GM18858 (cell line): ENCODE measurements around the gene FAM78B.

Source experiments
- ATAC-seq: cut with Tn5 transposase; IDR thresholded peaks from one replicate; pipeline ENCODE4 v1.9.1; 2021; ENCODE audit not compliant: unreplicated experiment

FAM78B gene, protein sequence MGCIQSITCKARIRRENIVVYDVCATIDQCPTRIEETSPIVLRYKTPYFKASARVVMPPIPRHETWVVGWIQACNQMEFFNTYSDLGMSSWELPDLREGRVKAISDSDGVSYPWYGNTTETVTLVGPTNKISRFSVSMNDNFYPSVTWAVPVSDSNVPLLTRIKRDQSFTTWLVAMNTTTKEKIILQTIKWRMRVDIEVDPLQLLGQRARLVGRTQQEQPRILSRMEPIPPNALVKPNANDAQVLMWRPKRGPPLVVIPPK

DNA sequence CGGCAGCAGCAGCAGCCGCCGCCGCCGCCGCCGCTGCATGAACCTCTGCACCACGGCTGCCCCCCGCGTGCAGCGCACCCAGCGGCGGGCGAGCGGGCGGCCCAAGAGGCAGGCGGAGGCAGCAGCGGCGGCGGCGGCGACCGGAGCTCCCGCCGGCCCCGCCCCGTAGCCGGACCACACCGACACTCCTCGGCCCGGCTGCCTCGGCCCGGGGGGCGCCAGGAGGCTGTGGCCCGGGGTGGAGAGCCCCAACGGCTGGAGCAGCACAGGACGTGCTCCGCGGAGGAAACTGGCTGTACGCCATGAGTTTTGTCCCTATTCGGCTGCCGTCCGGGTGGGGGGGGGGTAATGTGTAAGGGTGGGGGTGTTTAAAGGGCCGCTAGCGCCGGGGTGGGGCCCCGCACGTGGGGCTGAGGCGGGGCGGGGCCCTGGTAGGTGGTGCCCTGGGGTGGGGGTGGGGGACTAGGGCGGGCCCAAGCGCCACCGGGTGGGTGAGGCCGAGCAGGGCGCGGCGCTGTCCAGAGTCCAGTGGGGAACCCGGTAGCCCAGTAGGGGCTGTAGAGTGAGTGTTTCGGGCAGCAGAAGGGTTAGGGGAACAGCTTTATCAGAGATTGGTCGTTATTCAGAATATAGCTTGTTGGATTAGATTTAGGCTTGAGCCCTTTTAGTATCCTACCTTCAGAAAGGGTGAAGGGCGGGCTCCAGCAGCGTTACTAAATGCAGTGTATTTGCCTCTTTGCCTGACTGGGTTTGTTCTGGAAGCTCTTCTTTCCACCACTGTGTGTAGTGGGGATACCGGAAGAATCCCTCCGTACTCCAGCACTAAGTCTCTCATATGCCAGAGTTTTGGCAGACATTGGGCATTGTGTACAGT, at the start of gene FAM78B:
Gene FAM78B, minus strand, starts transcription at position 304 of the 874 bp plus-strand sequence. CDS start 753 bp downstream, outside the sequence.
- ATAC-seq: peak; percentile 20

DNA sequence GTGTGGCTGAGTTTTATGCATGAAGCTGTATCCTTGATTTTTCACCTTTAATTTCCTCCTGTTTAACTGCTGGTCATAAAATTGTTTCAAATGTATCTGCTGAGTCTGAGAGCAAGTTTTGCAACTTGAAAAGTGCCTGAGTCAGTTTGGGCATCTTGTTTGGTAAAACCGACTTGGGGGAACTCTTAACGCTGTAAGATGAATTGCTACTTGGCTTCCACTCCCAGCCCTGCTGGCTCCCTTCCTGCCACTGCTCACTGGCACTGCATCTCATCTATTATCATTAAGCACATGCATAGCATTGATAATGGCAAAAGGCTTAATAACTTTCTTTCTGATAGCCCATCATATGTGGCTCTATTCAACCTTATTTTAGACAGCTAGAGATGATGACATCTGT, 35.7 kb upstream of the FAM78B start:
- ATAC-seq: no peak

DNA sequence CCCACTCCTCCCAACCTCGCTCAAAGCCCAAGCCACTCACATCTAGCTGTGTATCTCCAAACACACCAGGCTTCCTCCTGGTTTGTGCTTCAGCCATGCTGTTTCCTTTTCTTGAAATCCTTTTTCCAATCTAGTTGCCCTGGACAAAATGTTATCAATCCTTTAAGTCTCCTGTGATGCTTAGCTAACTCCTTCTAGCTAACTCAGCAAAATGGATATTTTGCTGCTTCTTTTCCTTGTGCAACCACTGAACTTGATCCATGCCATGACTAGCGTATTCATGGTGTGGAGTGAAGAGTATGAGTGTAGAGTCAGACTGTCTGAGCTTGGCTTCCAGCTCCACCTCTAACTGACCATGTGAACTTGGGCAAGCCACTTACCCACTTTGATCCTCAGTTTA, 33.9 kb upstream of the FAM78B start:
- no peak for ATAC-seq

DNA sequence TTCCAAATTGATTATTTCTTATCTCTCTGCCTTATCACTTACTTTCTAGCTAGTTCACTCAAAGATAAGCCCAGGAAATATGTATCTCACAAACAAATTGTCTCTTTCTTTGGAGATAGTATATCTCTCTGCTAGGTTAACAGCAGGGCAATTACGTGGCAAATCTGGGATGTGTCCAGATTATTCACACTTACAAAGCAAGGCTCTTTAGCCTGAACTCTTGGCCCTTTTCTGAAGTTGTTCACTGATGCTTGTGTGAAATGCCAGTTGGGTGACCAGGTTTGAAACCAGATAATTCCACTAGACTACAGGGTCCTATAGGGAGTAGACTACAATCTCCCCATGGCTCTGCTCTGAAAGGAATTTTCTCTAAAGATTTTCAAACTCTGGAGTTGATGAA, 30.8 kb upstream of the FAM78B start:
- ATAC-seq: no peak

DNA sequence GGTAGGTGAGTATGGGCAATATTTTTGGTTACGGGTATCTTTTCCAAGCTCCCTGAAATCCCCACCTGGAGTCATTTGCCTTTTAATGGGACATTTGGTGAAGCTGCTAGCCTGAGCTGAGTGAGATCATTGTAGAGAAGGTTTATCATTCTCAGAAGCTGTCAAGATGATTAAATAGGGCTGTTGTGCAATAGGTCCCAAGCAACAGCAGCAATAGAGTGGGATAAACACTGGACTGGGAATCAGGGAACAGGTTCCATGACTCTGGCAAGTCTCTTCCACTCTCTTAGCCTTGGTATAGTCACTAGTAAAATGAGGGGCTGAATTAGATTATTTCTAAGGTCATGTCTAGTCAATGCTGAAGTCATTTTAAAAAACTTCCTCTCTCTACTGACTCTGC, 30.3 kb upstream of the FAM78B start:
- no peak for ATAC-seq

DNA sequence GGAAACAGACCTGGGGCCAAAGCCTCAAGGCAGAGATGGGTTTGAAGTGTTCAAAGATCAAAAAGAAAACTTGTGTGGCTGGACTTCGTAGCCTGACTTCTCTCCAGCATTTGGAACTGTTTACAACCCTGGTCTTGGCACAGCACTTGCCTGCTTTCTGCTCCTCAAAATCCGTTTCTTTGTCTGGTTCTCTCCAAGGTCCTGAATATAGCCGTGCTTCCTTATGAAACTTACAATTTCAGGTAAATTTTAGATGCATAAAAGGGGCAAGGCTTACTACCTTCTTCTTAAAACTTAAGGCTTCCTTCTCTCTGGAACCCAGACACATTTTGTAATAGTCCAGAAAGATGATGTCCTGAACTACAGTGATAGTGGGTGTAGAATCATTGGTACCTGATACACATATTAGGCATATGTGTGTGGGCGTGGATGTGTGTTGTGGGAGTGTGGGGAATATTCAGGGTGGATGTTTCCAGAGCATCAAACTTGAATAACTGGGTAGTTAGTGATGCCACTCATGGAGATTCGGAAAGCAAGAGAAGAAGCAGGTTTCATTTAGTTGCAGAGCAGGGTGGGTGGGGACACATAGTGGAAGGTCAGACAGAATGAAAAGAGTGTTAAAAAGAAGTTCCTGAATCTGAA, 26.4 kb upstream of the FAM78B start:
- no peak for ATAC-seq

DNA sequence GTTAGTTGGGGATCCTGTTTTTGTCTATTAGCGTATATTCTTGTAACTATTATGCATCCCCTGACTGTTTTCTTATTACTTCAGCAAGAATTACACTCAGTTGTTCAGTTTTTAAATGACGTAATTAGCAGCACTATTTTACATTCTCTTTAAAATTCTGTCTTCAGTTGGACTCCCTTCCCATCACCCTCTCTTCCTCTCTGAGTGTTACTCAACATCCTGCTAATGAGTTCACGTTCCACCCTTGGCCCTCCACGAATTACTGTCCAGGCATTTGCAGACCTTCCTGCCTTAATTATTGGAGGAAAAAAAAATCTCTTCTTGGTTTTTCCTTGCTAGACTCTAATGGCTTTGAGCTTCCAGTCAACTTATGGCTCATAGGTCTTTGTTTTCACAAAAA, 23.6 kb upstream of the FAM78B start:
- no peak for ATAC-seq

DNA sequence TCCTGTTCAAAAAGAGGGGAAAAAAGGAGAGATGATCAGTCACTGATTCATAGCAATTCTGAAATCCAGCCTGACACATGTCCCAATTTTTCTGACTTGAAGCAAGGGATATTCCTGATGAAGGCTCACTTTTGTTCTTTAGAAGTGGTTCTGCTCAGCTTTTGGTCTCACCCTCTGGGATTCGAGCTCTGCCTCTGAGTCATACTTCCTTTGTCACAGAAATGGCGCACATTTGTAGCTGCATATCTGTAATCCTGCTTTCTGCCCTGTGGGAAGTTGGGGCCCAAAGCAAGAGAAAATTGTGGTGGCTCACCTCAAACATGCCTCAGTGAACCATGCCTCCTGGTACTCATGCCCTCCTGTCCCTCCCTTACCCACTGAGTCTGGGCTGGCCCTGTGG, 22.3 kb upstream of the FAM78B start:
- no peak for ATAC-seq

DNA sequence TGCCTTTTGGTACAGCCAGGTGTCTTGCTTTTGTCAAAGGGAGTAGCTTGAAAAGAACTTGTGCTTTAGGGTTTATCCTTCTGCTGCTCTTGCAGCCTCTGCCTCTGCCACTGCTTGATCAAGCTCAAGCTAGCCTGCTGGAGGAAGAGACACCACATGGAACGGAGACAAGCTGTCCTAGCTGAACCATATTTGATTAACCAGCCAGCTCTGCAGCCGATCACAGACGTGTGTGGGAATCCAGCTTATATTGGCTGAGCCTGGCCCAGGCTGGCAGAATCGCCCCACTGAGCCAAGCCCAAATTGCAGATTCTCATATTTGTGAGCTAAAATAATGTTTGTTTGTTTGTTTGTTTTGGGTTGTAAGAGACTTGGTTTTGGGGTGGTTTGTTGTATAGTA, 18.7 kb upstream of the FAM78B start:
- ATAC-seq: no peak

DNA sequence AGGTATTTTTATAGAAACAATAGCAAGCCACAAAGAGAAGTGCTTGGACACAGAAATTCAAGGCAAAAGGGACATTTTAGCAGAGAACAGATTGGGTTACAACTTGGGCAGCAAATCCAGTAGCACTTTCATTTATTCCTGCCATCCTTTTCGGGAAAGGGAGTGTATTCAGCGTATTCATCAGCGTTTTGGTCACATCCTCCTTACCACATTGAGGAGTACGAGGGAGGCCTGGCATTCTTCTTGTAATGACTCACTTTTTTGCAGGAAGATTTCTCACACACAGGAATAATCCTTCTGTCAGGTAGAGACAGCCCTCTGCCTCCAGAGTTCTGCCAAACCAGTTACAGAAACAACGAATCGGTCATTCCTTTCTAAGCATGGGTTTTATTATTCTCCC, 18.1 kb upstream of the FAM78B start:
- no peak for ATAC-seq

DNA sequence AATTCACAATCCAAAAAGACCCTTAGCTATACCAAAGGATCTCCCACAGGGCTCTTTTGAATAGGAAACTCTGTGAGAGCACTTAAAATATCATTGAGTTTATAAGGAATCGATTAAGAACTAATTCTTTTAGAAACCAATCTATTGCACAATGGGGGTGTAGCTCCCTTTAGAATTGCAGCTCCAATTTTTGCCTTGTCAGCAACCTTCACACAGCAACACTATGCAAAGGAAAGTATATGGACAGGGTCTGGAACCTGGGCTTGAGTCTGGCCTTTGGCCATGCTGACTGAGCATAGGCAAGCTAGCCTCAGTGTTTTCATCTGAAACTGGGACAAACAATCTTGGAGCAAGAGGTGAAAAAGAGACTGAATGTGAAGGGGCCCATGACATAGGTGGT, 17.2 kb upstream of the FAM78B start:
- no peak for ATAC-seq

DNA sequence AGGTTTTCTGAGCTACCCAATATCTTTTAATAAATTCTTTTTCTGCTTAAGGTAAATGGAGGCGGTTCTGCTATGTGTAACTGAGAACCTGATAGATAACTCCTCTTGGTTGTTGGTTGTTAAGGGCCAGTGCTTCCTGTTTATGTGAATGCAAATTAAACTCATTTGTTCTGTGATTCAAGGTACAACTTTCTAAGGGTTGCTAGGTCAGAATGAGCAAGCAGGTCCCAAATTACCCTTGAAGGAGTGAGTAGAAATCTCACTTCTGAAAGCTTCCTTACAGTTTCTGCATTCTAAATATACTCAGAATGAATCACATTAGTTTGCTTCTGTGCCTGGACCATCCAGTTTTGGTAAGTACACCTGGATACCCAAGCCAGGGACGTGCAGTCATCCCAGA, 15.5 kb upstream of the FAM78B start:
- no peak for ATAC-seq

DNA sequence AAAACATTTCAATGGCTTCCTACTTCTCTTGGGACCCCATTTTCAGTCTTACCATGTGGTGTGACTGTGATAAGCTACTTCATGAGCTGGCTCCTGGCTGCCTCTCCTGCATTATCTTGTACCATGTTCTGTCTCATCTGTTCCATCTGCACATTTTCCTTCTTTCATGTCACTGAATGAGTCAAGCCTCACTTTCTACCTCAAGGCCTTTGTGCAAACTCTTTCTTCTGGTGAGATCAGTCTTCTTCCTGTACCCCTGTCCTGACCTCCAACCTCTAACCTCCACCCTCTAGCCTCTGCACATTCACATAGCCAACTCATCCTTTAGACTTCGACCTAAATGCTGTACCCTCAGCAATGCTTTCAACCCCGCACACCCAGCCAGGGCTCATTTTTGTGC, 9.6 kb upstream of the FAM78B start:
- ATAC-seq: no peak

DNA sequence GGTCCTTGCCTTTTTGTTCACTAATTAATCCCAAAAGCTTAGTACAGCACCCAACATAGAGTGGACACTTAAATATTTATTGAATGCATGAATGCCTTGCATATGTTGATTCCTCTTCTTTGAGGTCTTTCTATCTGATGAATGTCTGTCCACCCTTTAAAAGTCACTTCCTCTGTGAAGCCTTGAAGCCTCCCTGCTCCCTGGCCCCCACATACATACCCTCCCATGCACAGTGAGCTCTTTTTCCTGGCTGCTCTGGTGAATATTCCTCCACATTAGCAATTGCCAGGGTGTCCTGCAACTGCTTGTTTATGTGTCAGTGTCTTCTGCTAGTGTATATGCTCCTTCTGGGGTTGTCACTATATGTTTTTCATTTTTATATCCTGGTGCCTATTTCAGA, 8.2 kb upstream of the FAM78B start:
- no peak for ATAC-seq

DNA sequence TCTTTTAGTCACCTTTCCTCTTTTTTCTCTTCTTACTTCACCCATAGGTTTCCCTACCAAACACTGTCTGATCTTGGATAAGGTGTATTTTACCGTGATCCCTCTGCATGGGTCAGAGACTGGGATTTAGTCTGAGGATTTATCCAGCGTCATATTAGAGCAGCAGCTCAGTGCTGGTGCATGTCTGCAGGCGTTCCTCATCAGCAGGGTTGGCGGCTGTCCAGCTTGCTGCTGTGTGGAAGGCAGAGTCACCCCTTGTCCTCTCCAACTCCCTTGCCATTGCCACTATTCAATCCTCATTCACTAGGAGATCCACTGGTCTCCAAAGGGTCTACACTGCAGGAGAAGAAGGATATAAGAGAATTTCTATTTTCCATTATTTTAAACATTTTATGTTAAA, 7.3 kb upstream of the FAM78B start:
- ATAC-seq: no peak

DNA sequence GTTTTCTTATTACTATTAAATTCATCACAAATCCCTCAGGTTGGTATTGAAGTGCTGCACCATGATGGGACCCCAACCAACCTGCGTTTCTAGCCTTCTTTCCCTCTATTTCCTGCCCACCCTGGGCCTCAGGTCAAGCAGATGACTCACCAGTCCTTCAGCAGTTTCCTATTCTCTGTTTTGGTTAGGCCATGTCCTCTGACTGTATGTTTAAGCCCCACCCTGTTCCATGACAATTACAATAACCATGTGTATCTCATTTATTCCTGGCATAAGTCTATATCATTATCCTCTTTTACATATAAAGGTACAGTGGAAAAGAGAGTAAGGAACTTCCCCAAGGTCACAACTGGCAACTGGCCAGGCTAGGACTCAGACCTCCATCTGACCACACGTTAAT, 5.3 kb upstream of the FAM78B start:
- no peak for ATAC-seq

DNA sequence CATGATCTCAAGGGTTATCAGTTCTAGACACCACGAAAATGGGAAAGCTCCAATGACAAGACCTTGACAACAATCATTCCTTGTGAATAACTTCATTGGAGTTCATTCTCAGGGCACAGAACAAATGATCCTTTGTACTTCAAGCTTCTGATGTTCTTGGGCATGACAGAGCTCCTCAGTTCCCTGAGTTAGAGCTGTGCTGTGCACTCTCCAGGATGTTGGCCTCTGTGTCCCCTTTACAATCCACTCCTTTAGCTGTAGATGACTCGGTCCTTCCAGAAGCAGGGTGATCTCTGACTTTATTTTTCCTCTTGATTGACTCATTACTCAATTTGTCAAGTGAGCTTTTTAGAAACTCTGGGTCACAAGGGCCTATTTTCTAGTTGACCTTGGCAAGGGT, 3.9 kb upstream of the FAM78B start:
- no peak for ATAC-seq

DNA sequence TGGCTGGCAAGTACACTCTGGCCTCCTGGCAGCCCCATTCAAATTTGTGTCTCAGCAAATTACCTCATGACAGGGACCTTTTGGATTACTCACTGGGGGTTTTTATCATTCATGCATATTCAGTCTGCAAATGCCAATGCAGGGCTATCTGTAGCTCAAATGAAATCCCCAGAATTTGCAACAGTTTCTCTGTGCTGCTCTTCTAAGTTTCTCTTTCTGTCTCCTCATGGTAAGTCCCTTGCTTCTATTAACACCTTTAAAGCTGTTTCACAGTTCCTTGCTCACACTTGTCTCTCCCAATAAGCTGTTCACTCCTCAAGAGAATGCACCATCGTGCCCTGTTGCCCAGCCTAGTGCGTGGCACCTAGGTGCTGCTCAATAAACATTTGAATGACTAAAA, 3.3 kb upstream of the FAM78B start:
- ATAC-seq: peak; percentile 63

DNA sequence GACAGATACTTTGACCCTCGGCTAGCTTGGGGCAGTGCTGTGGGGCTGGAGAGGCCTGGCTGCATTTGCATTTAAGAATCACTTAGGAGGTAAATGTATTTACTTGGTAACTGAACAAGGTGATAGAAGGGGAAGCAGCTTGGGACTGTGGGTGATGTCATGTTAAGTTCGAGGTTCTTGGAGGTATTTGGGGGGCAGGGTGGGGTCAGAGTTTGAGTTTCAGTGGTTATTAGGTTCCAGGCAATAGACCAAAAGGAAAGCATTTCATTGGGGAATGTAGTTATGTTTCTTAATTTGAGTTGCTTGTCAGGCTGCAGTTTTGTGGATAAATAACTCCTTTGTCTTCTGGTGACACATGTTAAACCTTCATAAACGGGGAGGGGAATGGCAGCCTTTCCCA, 2.4 kb upstream of the FAM78B start:
- no peak for ATAC-seq

DNA sequence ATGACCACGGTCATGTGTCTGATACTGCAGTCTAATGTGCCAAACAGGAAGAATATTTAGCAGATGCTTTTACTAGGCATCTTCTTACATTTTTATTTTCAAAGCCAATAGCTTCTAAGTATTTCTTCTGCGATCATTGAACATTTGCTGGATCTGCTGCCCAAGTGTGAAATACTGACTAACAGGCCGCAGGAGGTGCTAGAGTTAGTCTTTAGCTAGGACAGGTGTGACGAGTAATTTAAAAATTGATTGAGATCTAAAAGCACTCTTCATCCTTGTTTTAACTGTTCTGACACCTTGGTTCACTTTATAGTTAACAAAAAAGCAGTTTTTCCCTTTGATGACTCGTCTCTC, 748 bp upstream of the FAM78B start:
- ATAC-seq: no peak

DNA sequence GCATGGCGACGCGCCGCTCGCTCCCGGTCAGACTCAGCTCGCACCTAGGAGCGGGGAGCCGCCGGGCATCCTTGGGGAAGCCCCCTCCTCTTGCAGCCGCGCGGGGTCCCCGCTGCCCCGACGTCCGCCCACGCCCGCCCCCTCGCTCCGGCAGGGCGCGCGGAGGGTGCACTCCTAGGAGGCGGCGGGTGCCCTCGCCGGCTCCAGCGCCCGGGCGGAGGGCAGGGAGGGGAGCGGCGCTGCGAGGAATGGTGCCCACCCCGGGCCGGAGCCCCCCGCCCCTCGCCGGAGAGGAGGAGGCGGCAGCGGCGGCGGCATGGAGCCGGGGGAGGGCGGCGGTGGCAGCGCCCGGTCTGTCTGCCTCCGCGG, 488 bp downstream of the FAM78B start:
- ATAC-seq: peak; percentile 2

DNA sequence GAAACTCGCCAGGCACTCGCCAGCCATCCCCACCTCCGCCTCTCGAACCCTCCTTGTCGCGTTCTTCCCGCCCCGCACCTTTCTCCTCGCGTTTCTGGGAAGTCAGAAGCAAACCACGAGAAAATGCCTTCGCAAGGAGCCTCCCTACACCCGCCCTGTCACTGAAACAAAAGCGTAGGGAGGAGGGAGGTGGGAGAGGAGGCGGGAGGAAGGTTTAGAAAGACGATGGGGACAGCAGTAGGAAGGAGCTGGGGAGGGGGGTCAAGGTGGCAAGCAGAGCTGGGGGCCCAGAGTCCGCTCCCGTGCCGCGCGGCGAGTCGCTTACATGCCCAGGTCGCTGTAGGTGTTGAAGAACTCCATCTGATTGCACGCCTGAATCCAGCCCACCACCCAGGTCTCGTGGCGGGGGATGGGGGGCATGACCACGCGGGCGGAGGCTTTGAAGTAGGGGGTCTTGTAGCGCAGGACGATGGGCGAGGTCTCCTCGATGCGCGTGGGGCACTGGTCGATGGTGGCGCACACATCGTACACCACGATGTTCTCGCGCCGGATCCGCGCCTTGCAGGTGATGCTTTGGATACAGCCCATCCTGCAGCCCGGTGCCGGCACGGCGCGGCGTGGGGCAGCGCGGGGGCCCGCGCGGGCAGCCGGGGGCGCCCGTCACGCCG, 1.0 kb downstream of the FAM78B start:
- no peak for ATAC-seq
